B cell (primary cell): Measurements from ENCODE around the gene HBQ1.

Experiments
- CTCF ChIP-seq: fragments of 200-600 bp; IDR thresholded peaks from one replicate; pipeline ENCODE4 v1.8.0; 2022; ENCODE audit warnings: antibody characterized with exemption, mild to moderate bottlenecking
- EZH2 ChIP-seq: IDR thresholded peaks from 2 replicates; pipeline ENCODE4 v1.6.1; 2012; ENCODE audit warnings: borderline replicate concordance, low read depth, mild to moderate bottlenecking, moderate library complexity, low read length; ENCODE audit not compliant: insufficient read depth, poor library complexity, severe bottlenecking

DNA sequence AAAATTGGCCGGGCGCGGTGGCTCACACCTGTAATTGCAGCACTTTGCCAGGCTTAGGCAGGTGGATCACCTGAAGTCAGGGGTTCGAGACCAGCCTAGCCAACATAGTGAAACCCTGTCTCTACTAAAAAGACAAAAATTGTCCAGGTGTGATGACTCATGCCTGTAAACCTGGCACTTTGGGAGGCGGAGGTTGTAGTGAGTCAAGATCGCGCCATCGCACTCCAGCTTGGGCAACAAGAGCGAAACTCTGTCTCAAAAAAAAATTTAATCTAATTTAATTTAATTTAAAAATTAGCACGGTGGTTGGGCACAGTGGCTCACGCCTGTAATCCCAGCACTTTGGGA lies 1.6 kb upstream of the HBQ1 start:
- TF ChIP-seq CTCF (no peak), EZH2 (no peak)
